Measurements from ENCODE around the gene CCDC82. TPM values are rescaled to one million over a fixed set of nuclear protein-coding genes. Genes with fewer than 3 reads are reported as not detected.
"Not testable (repeated sequence)": the region's sequence is repeated elsewhere in the genome, so short reads cannot be mapped to it uniquely, and the experiment has no call there.

The CCDC82 gene
- polyA plus RNA-seq, 1 of the 3 experiments (the other 2 are of a cell fraction): 8.7 TPM

- no peak overlapping the region for H2AFZ ChIP-seq (ENCODE audit: low read depth)
- no peaks in the 10 kb centered on the region for H3K79me2 ChIP-seq (ENCODE audit: insufficient read depth)
- H3K9me3 ChIP-seq: no peaks in the 10 kb centered on the region
- H3K27me3 ChIP-seq (ENCODE audit: insufficient read depth): no peaks in the 10 kb centered on the region; the same call in 1 of the 2 replicates
- no peaks in the 10 kb centered on the region for H3F3A ChIP-seq (replicated peaks; ENCODE audit: insufficient read depth)
- no peaks in the 10 kb centered on the region for H4K20me1 ChIP-seq (ENCODE audit: insufficient read depth)
- no peak overlapping the region for H3K9ac ChIP-seq
- no peak overlapping the region for H3K27ac ChIP-seq (ENCODE audit: low read depth in 2 of 2, low read length in 1 of 2)
- no peak overlapping the region for H3K4me2 ChIP-seq
- no peak for TF ChIP-seq RAD21 (IDR thresholded peaks at IDR 0.05; ENCODE audit: low read length)
- TF ChIP-seq PBX3 (IDR thresholded peaks at IDR 0.05): no peak
- TF ChIP-seq FOXM1 (IDR thresholded peaks at IDR 0.05; ENCODE audit: low read depth): no peak
- no peak for TF ChIP-seq EP300 (IDR thresholded peaks at IDR 0.05; ENCODE audit: borderline replicate concordance in 1 of 2, low read depth in 1 of 2, low read length in 1 of 2)
- TF ChIP-seq MEF2A (IDR thresholded peaks at IDR 0.05; ENCODE audit: borderline replicate concordance, low read depth): no peak
- TF ChIP-seq SIN3A (IDR thresholded peaks at IDR 0.05; ENCODE audit: borderline replicate concordance, low read depth, low read length): no peak
- TF ChIP-seq ZBTB33 (IDR thresholded peaks at IDR 0.05; ENCODE audit: borderline replicate concordance, low read depth): no peak
- no peak for TF ChIP-seq NRF1 (IDR thresholded peaks at IDR 0.05; ENCODE audit: low read depth, low read length)
- no peak for TF ChIP-seq FOSL2 (IDR thresholded peaks at IDR 0.05; ENCODE audit: borderline replicate concordance, low read depth)
- no peak for TF ChIP-seq NFIC (IDR thresholded peaks at IDR 0.05; ENCODE audit: borderline replicate concordance)
- TF ChIP-seq JUND (IDR thresholded peaks at IDR 0.05): no peak
- TF ChIP-seq MAX (IDR thresholded peaks at IDR 0.05; ENCODE audit: low read depth): no peak
- no peak for TF ChIP-seq CHD2 (IDR thresholded peaks at IDR 0.05; ENCODE audit: low read length, partially characterized antibody)
- no peak for TF ChIP-seq ELF1 (IDR thresholded peaks at IDR 0.05)
- no peak for TF ChIP-seq SMC3 (IDR thresholded peaks at IDR 0.05; ENCODE audit: low read depth, low read length)
- TF ChIP-seq REST (IDR thresholded peaks at IDR 0.05; ENCODE audit: low read depth, low read length): no peak
- TF ChIP-seq GABPA (IDR thresholded peaks at IDR 0.05; ENCODE audit: low read depth): no peak
- TF ChIP-seq USF1 (IDR thresholded peaks at IDR 0.05; ENCODE audit: borderline replicate concordance, low read depth): no peak
- no peak for TF ChIP-seq TAF1 (IDR thresholded peaks at IDR 0.05; ENCODE audit: borderline replicate concordance, low read depth, low read length)
- ChIA-PET CTCF (interaction anchor here (1.0 to 2.2 kb wide), 2 partner anchors 13 to 19 kb away, joined by 3 to 6 read pairs; no protein-coding TSS in a partner anchor), POLR2A (no interaction called here)
- no peaks in the 10 kb centered on the region for H3K9me2 ChIP-seq
- H3K4me1 ChIP-seq (ENCODE audit: control insufficient read depth in 1 of 2, insufficient read depth in 2 of 2, low read depth in 1 of 2, low read length in 1 of 2): no peaks in the 10 kb centered on the region
- 67% methylated on average over 1 of the region's 1 CpG for WGBS (ENCODE audit: low lambda C conversion rate)
- no peak for DNase-seq
- no peak overlapping the region for H3K4me3 ChIP-seq (ENCODE audit: low read depth in 2 of 2, low read length in 1 of 2)
- no peaks in the 10 kb centered on the region for H3K36me3 ChIP-seq (replicated peaks in 1 of 2; ENCODE audit: control insufficient read depth in 1 of 2, insufficient read depth in 2 of 2, low read length in 1 of 2)
These were observed 23.2 kb upstream of the CCDC82 start for GRCh38 chr11:96412761-96413381.

- H2AFZ ChIP-seq (ENCODE audit: low read depth); H3K79me2 ChIP-seq (ENCODE audit: insufficient read depth); POLR2A ChIA-PET; H3K36me3 ChIP-seq (replicated peaks in 1 of 2; ENCODE audit: control insufficient read depth in 1 of 2, insufficient read depth in 2 of 2, low read length in 1 of 2); H3K9me3 ChIP-seq; H3K27ac ChIP-seq (ENCODE audit: low read depth in 2 of 2, low read length in 1 of 2); H3K4me2 ChIP-seq; H3K9ac ChIP-seq; H4K20me1 ChIP-seq (ENCODE audit: insufficient read depth); H3K27me3 ChIP-seq (ENCODE audit: insufficient read depth); DNase-seq; H3K4me1 ChIP-seq (ENCODE audit: control insufficient read depth in 1 of 2, insufficient read depth in 2 of 2, low read depth in 1 of 2, low read length in 1 of 2); H3K9me2 ChIP-seq; H3F3A ChIP-seq (replicated peaks; ENCODE audit: insufficient read depth); H3K4me3 ChIP-seq (ENCODE audit: low read depth in 2 of 2, low read length in 1 of 2): not testable (repeated sequence)
- CTCF ChIA-PET: interaction anchor here (0.7 kb wide), 1 partner anchor 18 kb away, joined by 3 read pairs; no protein-coding TSS in a partner anchor
- WGBS (ENCODE audit: low lambda C conversion rate): 78% methylated on average over 17 of the region's 18 CpGs
These were observed 21.7 kb upstream of the CCDC82 start for GRCh38 chr11:96411412-96411811.
